GM12892 (cell line): ENCODE results near the gene HIVEP3.

Source experiments
- POLR2AphosphoS5 ChIP-seq: IDR thresholded peaks from 2 replicates; pipeline ENCODE4 v1.6.1; 2011; ENCODE audit warnings: low read depth, low read length, control low read depth
- TAF1 ChIP-seq: IDR thresholded peaks from 2 replicates; pipeline ENCODE4 v1.6.1; 2011; ENCODE audit warnings: low read depth, mild to moderate bottlenecking, control low read depth, low read length, borderline replicate concordance

- TF ChIP-seq POLR2AphosphoS5, result no peak
- TF ChIP-seq TAF1, result no peak
These were observed 164.2 kb downstream of the HIVEP3 start for GRCh38 chr1:41754540-41754939.
